ENCODE measurements around the gene SUFU.

SUFU gene

DNA sequence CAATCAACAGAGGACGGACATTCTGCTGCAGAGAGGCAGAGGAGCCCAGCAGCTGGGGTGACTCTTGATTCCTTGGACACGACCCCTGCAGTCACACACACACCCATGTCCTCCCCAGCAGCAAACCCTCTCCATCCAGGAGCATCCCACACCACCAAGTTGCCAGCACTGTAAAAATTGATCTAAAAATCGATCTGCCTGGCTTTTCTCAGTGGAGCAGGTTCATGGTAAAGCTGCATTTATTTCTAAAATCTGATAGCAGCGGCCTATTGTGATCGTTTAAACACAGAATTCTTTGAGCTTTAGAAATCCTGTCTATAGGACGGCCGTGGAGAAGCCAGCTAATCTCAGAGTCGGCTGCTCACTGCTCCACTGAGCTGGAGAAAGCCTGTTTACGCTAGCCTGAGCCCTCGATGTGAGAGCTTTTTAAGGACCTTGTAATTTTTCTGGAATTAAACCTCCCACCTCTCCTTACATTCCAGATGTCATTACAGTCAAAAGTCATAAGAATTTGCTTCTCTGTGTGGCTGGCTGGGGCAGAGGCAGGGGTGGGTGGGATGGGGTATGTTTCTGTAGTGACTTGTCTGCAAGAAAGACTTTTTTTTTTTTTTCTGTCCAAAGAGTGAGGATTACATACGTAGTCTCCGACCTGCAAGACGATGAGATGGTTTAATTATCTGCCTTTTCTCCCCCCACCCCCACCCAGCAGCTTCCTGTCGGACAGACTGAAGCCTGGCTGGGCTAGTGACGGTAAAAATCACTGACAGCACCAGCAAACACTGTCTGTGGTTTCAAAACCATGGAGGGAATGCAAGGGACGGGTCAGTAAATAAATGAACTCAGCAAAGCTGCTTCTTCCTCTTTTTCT is 172.1 kb downstream of the SUFU start:
- no peak for DNase-seq

DNA sequence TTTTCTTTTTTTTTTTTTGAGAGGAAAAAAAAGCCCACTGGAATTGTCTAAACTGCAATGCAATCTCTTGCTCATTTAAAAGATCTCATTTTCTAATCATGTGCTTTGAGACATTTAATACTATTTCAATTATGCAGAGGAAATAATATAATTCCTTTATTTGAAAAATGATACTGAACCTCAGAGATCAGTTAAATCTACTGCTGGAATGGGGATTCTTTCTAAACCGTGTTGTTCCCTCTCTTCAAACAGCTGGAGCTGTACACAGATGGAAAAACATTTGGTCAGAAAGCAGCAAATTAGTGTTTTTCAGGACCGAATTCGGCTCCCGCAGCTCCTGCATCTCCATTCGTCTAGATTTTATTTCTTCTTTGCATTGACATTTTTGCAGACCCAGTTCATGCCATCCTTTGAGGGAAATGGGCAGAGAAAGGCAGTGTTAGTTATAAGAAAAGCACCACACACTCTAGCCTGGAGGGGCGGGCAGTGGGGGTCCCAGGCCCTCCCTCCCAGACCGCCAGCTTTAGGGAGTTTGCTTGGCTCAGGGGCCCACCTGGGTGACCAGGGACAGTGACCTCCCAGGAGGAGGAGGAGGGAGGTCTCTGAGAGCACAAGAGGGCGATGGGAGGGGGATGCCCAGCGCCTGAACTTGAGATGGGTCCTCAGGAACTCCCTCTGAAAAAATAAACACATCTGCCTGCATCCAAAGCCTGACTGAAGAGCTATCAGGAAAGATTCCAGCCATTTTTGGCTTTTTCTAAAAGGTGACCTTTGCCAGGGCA is 173.0 kb downstream of the SUFU start:
- DNase-seq, result no peak

DNA sequence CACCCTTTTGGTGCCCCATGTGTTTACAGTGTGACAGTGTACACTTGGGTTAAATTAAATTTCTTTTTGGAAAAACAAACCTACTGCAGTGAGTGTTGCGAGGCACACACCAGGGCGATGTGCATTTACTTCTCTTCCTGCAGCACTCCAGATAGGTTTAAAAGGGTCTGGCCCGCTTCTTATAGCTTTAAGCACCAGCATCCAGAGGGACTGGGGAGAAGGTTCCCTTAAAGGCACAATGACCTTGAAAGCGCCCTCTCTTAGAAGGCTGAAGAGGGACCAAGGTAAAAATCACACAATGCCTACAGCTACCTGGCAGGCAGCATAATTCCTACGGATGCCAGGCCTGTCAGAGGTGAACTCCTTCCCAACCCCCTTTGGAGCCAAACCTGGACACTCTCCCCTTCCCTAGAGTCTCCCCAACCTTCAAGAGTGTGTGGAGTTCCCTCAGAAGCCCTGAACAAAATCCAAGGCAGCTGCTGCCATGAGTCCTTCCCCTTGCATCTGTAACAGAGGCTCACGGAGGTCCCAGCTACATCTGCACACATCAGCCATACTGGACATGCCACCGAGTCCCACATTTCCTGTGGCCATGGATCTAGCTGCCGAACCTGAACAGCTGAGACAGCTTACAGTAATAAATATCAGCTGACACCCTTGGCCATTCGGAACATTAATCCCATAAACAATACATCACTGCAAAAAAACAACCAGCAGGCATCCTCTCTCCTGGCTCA is 173.7 kb downstream of the SUFU start:
- DNase-seq, result no peak

DNA sequence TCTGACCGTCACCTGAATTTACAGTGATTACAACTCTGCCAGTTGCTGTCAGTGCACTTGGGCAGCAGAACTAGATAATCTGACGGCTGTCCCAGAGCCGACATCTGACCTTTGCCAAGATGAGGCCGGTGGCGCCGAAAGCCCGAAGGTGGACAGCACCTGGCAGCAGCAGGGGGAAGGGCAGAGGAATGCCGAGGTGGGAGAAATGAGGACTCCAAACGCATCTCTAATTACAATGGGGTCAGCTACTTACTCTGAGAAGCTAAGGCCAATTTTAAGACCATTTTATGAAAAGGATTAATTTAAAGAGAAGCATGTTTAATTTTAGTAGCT is 174.3 kb downstream of the SUFU start:
- DNase-seq, result no peak

DNA sequence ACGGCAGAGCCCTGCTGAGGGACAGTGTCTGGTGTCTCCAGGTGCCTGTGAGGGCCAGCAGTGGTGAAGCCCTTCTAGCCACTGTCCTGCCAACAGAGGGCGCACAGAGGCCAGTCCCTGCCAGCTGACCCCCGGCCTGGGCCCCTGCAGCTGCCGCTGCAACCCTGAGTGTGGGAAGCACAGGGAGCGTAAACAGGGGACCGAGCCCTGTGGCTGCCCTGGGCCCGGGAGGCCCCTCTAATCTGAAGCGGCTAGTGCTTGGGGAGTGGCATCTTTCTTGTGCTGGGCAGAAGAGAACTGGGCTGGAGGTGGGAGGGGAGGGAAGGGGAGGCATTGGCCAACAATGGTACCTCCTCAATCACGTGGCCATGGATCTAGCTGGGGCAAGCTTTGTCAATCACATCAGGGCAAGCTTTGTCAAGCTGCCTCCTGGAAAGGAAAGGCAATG is 175.1 kb downstream of the SUFU start:
- DNase-seq, result no peak

DNA sequence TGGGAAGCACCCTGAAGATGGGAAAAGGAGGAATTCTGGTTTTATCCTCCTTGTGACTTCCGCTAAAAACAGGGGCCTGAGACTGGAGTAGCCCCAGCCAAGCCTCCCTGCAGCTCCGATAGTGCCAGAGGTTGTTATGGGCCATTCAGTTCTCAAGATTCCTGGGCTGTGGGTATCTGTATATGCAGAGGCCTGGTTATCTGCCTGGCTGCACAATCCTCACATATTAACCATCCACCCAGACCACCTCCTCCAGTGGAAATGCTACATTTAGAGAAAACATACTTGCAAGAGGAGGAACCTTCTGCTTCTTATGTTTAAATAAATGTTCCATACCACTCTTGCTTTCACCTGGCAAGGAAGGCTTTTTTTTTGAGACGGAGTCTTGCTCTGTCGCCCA is 175.8 kb downstream of the SUFU start:
- no peak for DNase-seq

DNA sequence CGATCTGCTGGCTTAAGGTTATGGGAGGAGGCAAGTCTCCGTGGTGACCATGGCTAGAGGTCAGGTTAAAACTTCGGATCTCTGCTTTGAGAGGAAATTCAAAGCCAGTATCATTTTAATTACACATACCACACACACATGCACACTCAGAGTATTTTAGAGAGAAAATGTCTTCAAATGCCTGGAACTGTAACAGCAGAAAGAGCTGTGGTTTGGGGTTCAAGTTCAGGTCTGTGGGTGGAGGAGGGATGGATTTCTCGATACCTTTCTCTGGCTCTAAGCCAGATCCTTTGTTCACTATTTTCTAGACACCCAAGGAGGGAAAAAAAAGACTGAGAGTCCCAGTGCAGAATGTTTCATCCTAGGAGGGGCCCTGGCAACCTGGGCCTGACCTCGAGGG is 177.9 kb downstream of the SUFU start:
- DNase-seq, result no peak

DNA sequence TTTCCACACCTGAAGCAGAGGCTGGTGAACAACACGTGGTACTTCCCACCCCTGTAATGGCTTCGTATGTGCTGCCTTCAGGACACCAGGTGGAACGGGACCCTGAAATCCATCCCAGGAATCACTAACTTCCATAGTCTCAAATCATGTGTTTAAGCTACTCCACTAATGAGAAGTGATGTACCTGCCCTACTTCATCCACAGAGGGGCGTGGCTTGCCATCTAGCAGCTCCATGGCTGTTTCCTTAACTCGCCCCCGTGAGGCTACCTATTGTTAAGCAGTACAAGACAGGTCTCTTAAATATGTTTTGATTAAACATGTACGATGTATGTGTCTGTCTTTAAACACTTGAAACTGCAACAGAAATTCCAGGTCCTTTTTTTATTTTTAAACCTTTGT is 178.6 kb downstream of the SUFU start:
- DNase-seq, result no peak

DNA sequence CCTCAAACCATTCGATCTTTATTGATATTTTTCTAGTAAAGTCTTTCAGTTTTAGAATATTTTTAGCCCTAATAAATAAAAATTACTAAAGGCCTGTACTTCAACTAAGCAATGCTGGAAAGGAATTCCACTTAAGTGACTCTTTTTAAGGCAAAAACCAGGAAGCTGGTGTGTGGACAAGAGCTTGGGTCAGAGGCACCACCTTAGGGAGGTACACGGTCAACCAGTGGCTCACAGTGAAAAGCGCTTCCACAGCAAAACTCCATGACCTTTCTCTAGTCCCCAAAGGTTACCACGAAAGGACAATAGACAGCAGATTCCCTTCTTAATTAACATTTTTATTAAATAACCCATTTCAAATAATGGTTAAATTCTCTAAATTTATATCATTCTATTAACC is 179.2 kb downstream of the SUFU start:
- DNase-seq, result no peak
